IMR-90 (cell line): Measurements from ENCODE around the gene NFATC1. TPM values are rescaled to one million over a fixed set of nuclear protein-coding genes. Genes with fewer than 3 reads are reported as not detected.
A peak's percentile ranks its signal among the peaks of the same experiment; 100 is the strongest.

ENCODE experiments used
- ATAC-seq: fragments of 200-7000 bp; cut with Tn5 transposase; 2 replicates; pipeline ENCODE4 v1.9.1; 2020; ENCODE audit warnings: low read depth, mild to moderate bottlenecking, moderate library complexity
- BruUV-seq: library from RNA; stranded (reverse); fragments of 400-500 nt; replicated peaks from 2 replicates; lab custom pipeline; 2021; lab: Mats Ljungman, UMichigan
- CTCF ChIA-PET: fragments of 300-600 bp; formaldehyde crosslinking; extraction: SDS; loops from one replicate; lab custom pipeline; 2021; ENCODE audit warnings: antibody characterized with exemption; lab: Yijun Ruan, JAX
- POLR2A ChIA-PET: fragments of 300-600 bp; sonication (Branson Sonifier 250); formaldehyde crosslinking; loops from one replicate; lab custom pipeline; 2022; ENCODE audit warnings: antibody characterized with exemption; ENCODE audit not compliant: unreplicated experiment; lab: Charles Lee
- DNase-seq: peaks from one replicate; pipeline ENCODE4 v3.0.0; 2013
- H2AFZ ChIP-seq: replicated peaks from 2 replicates; pipeline ENCODE3; 2013; ENCODE audit warnings: low read length, mild to moderate bottlenecking; ENCODE audit not compliant: poor library complexity
- H2AK5ac ChIP-seq: 2 replicates; pipeline ENCODE4 v1.6.1; 2013; ENCODE audit warnings: low read depth, low read length, inconsistent platforms
- H2AK9ac ChIP-seq: replicated peaks from 2 replicates; pipeline ENCODE3; 2013; ENCODE audit warnings: mild to moderate bottlenecking, low read depth, low read length, moderate library complexity; ENCODE audit not compliant: poor library complexity
- H2BK120ac ChIP-seq: 2 replicates; pipeline ENCODE4 v1.6.1; 2013; ENCODE audit warnings: low read depth, low read length, inconsistent platforms
- H2BK15ac ChIP-seq: 3 replicates; pipeline ENCODE4 v1.6.1; 2013; ENCODE audit warnings: low read depth, low read length, inconsistent platforms
- H2BK20ac ChIP-seq: 2 replicates; pipeline ENCODE4 v1.6.1; 2013; ENCODE audit warnings: low read depth, mild to moderate bottlenecking, inconsistent platforms, low read length, moderate library complexity
- H2BK5ac ChIP-seq: 2 replicates; pipeline ENCODE4 v1.6.1; 2013; ENCODE audit warnings: mild to moderate bottlenecking, low read depth, low read length, inconsistent platforms; ENCODE audit not compliant: poor library complexity, severe bottlenecking
- H3K14ac ChIP-seq: replicated peaks from 2 replicates; pipeline ENCODE4 v1.6.1; 2013; ENCODE audit warnings: low read depth, low read length, inconsistent platforms
- H3K18ac ChIP-seq: 2 replicates; pipeline ENCODE4 v1.6.1; 2013; ENCODE audit warnings: low read depth, low read length, control low read depth
- H3K23ac ChIP-seq: 2 replicates; pipeline ENCODE4 v1.6.1; 2013; ENCODE audit warnings: low read depth, low read length, inconsistent platforms
- H3K27ac ChIP-seq: 2 replicates; pipeline ENCODE4 v1.5.1; 2013; ENCODE audit warnings: mild to moderate bottlenecking, control low read depth, low read length; ENCODE audit not compliant: insufficient read depth
- H3K27me3 ChIP-seq: 2 replicates; pipeline ENCODE4 v1.6.1; 2013; ENCODE audit warnings: low read length; ENCODE audit not compliant: control insufficient read depth, insufficient read depth
- H3K36me3 ChIP-seq: 2 replicates; pipeline ENCODE4 v1.6.1; 2013; ENCODE audit warnings: low read length, mixed read lengths; ENCODE audit not compliant: control insufficient read depth, insufficient read depth
- H3K4ac ChIP-seq: 2 replicates; pipeline ENCODE4 v1.6.1; 2013; ENCODE audit warnings: low read depth, low read length, inconsistent platforms
- H3K4me1 ChIP-seq: 2 replicates; pipeline ENCODE4 v1.6.1; 2013; ENCODE audit warnings: low read length, mixed read lengths; ENCODE audit not compliant: control insufficient read depth, insufficient read depth
- H3K4me2 ChIP-seq: 2 replicates; pipeline ENCODE4 v1.6.1; 2013; ENCODE audit warnings: low read depth, mild to moderate bottlenecking, control low read depth, low read length, moderate library complexity
- H3K4me3 ChIP-seq: 2 replicates; pipeline ENCODE4 v1.5.1; 2013; ENCODE audit warnings: low read depth, mild to moderate bottlenecking, control low read depth, low read length, moderate library complexity; ENCODE audit not compliant: insufficient read depth
- H3K56ac ChIP-seq: 2 replicates; pipeline ENCODE4 v1.6.1; 2013; ENCODE audit warnings: low read length, inconsistent platforms; ENCODE audit not compliant: insufficient read depth; ENCODE audit errors: extremely low read depth
- H3K79me1 ChIP-seq, 2 experiments: 2 replicates each; pipeline ENCODE4 v1.6.1; 2013; ENCODE audit warnings: low read length in 2 of 2, inconsistent platforms in 1 of 2, low read depth in 1 of 2
- H3K9ac ChIP-seq: 2 replicates; pipeline ENCODE4 v1.6.1; 2013; ENCODE audit warnings: low read depth, low read length, control low read depth
- H3K9me1 ChIP-seq: 2 replicates; pipeline ENCODE4 v1.6.1; 2013; ENCODE audit warnings: low read length, inconsistent platforms; ENCODE audit not compliant: insufficient read depth
- H3K9me3 ChIP-seq: 2 replicates; pipeline ENCODE4 v1.6.1; 2013; ENCODE audit warnings: low read length; ENCODE audit not compliant: control insufficient read depth, insufficient read depth
- H4K20me1 ChIP-seq: 2 replicates; pipeline ENCODE4 v1.6.1; 2013; ENCODE audit warnings: low read length, inconsistent platforms; ENCODE audit not compliant: insufficient read depth
- H4K5ac ChIP-seq: 2 replicates; pipeline ENCODE4 v1.6.1; 2013; ENCODE audit warnings: mild to moderate bottlenecking, low read depth, low read length, control low read depth
- H4K8ac ChIP-seq, 2 experiments: 2 replicates each; pipeline ENCODE4 v1.6.1; 2013; ENCODE audit warnings: low read depth in 2 of 2, low read length in 2 of 2, control low read depth in 1 of 2, inconsistent platforms in 1 of 2
- H4K91ac ChIP-seq: 2 replicates; pipeline ENCODE4 v1.6.1; 2013; ENCODE audit warnings: low read depth, low read length, inconsistent platforms; ENCODE audit not compliant: insufficient read depth
- WGBS, 2 experiments: methylation state at CpG; one replicate each; pipeline versions ENCODE4 v1.1.5 to v1.1.7; 2013; ENCODE audit warnings: missing lambda C conversion rate in 2 of 2; ENCODE audit not compliant: insufficient read length in 1 of 2; ENCODE audit errors: extremely low coverage in 2 of 2; 5-methylcytosine and 5-hydroxymethylcytosine counted together
- dilution Hi-C: fragments of 300-500 bp; cut with HindIII; formaldehyde crosslinking; loops from one replicate; pipeline ENCODE4 v1.14.3; 2018; ENCODE audit warnings: low sequenced_read_pairs; ENCODE audit not compliant: unreplicated experiment
- in situ Hi-C: fragments of 300-500 bp; cut with MboI; formaldehyde crosslinking; loops from 3 replicates; pipeline ENCODE4 v1.14.3; 2019; ENCODE audit warnings: low sequenced_read_pairs, inconsistent platforms, mixed read lengths
- intact Hi-C: fragments of 100-400 bp; cut with micrococcal nuclease; formaldehyde crosslinking; loops from 2 replicates; pipeline ENCODE4 v1.10.0; 2022
- polyA plus RNA-seq, 3 experiments: library from polyadenylated mRNA; depleted of rRNA; stranded (reverse); fragments of >200 nt; gene quantifications; 2 replicates each; pipeline ENCODE4 v1.2.3, GENCODE V29; 2012; ENCODE audit warnings: low replicate concordance in 1 of 3
- total RNA-seq: library from RNA; depleted of rRNA; stranded (reverse); fragments of >200 nt; gene quantifications from 2 replicates; pipeline ENCODE4 v1.2.3, GENCODE V29; 2012
- TF ChIP-seq, protein P1 (sequence below): conservative IDR thresholded peaks from 2 replicates; pipeline ENCODE4 v1.5.1; 2012; ENCODE audit warnings: mild to moderate bottlenecking, low read depth, low read length, improper control_type of control experiment

The NFATC1 gene
- total and polyA plus RNA-seq, 2 of the 4 experiments (the other 2 are of a cell fraction) = 0.36 to 1.8 TPM

DNA sequence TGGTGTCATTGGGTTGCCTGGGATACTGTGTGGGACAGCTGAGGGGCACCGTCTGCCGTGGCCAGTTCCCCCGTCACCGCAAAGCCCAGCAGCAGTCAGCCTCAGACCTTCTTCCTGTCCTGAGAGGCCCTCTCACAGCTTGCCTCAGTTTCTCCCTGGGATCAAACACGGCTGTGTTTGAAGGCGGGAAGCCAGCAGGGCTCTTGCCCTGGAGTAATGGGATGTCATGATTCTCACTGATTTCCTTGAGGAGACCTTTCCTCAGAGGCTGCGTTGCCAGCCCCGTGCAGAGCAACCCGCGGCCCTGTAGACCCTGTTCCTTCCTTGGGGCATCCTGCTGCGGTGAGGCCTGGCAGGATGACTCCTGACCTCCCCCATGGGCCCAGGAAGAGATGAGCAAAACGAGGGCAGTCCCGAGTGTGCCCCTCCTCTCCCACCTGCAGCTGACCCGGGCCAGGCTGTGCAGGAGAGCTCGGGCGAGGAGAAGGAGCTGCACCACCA is 13.9 kb upstream of the NFATC1 start:
- no peaks in the 10 kb centered on the region for H3K79me1 ChIP-seq
- H3K9me3 ChIP-seq = no peaks in the 10 kb centered on the region
- no peak overlapping the region for H2BK5ac ChIP-seq
- H3K27me3 ChIP-seq = no peaks in the 10 kb centered on the region; the same call in 1 of the 2 replicates
- no peak overlapping the region for H2BK20ac ChIP-seq
- H3K36me3 ChIP-seq = peaks cover 6% of the 10 kb centered on the region
- ATAC-seq (no peak), DNase-seq (no peak)
- ChIA-PET POLR2A (no interaction called here), CTCF (interaction anchor here (3.1 kb wide), 1 partner anchor 263 kb away, joined by 10 read pairs; no protein-coding TSS in a partner anchor)
- H4K8ac ChIP-seq = no peak overlapping the region
- no peak overlapping the region for H3K14ac ChIP-seq
- peaks cover 3% of the 10 kb centered on the region; the same call in 1 of the 2 replicates for H3K4me1 ChIP-seq
- H3K27ac ChIP-seq = no peak overlapping the region
- H3K18ac ChIP-seq = no peak overlapping the region
- TF ChIP-seq, protein P1, sequence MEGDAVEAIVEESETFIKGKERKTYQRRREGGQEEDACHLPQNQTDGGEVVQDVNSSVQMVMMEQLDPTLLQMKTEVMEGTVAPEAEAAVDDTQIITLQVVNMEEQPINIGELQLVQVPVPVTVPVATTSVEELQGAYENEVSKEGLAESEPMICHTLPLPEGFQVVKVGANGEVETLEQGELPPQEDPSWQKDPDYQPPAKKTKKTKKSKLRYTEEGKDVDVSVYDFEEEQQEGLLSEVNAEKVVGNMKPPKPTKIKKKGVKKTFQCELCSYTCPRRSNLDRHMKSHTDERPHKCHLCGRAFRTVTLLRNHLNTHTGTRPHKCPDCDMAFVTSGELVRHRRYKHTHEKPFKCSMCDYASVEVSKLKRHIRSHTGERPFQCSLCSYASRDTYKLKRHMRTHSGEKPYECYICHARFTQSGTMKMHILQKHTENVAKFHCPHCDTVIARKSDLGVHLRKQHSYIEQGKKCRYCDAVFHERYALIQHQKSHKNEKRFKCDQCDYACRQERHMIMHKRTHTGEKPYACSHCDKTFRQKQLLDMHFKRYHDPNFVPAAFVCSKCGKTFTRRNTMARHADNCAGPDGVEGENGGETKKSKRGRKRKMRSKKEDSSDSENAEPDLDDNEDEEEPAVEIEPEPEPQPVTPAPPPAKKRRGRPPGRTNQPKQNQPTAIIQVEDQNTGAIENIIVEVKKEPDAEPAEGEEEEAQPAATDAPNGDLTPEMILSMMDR = no peak
- intact Hi-C loops = loop anchor here (1.0 kb wide), 1 partner anchor 146 kb away; no protein-coding TSS in a partner anchor
- no peak overlapping the region for H4K91ac ChIP-seq
- no peak overlapping the region for H4K5ac ChIP-seq
- H2BK15ac ChIP-seq = no peak overlapping the region
- H4K20me1 ChIP-seq = peaks cover 5% of the 10 kb centered on the region; the same call in 1 of the 2 replicates
- no peak overlapping the region for H3K4me3 ChIP-seq
- H3K4me2 ChIP-seq = no peak overlapping the region
- H3K56ac ChIP-seq = no peak overlapping the region
- no peak overlapping the region for H2BK120ac ChIP-seq
- WGBS, 2 experiments = 100% methylated on average over 2 of the region's 16 CpGs; no CpG with 5 or more reads in 1 of the 2 experiments
- no peak overlapping the region for H3K23ac ChIP-seq
- no peak overlapping the region for H2AK5ac ChIP-seq
- no peak overlapping the region for H3K4ac ChIP-seq
- H3K9me1 ChIP-seq = no peaks in the 10 kb centered on the region
- in situ Hi-C loops = no loop called here
- H2AFZ ChIP-seq = peak overlapping the region; percentile 16
- BruUV-seq = no TSS peak
- no peak overlapping the region for H3K9ac ChIP-seq
- dilution Hi-C loops = no loop called here
- H2AK9ac ChIP-seq = no peak overlapping the region
